Epidermal melanocyte (primary cell): ENCODE data around the gene RPE65.
"Not testable (repeated sequence)": the region's sequence is repeated elsewhere in the genome, so short reads cannot be mapped to it uniquely, and the experiment has no call there.

Experiments used
- DNase-seq: peaks from one replicate; pipeline ENCODE4 v3.0.0; 2011; ENCODE audit warnings: low spot score; ENCODE audit not compliant: insufficient read length

Gene RPE65

DNA sequence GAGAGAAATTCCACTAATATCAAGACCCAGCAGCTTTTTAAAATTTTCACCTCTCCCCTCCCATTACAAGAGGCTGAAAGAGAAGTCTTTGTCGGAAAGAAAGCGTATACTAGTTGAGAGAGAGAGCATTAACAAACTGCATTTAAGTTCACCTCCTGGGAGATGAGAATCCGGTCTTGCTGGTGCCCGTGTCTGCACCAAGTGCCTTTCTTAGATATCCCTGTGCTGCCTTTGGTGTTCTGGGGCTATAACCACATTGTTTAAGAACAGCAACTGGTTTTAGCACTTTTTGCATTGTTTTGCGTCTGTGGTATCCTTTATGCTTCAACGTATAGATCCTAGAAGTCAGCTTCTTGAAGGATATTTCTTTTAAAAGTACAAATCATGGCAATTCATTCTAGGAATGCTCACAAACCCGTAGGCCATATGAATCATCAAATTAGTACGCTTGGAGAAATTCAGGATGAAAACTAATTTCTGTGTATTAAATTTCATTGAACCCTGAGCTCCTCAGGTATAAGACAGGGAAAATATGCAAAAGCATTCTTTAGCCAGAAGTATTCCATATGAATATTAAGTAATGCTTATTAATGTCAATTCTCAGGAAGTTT lies 3.4 kb upstream of the RPE65 start:
- no peak for DNase-seq

- DNase-seq = no peak
These were observed 1.4 kb downstream of the RPE65 start for GRCh38 chr1:68448365-68448764.

DNA sequence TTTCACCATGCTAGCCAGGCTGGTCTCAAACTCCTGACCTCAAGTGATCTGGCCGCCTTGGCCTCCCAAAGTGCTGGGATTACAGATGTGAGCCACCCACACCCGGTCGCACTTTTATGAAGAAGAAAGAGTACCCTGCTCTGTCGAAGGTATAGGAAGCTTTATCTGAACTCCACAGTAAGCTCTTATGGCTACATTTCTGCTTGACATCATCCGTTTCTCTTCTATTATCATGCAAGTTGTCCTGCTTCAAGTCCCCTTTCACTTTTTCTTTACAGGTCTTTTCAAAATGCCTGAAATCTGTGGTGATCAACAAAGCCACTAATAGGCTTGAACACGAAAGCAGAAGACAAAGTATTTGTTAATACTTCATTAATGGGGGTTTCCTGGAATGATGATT lies 4.0 kb downstream of the RPE65 start:
- DNase-seq = no peak

DNA sequence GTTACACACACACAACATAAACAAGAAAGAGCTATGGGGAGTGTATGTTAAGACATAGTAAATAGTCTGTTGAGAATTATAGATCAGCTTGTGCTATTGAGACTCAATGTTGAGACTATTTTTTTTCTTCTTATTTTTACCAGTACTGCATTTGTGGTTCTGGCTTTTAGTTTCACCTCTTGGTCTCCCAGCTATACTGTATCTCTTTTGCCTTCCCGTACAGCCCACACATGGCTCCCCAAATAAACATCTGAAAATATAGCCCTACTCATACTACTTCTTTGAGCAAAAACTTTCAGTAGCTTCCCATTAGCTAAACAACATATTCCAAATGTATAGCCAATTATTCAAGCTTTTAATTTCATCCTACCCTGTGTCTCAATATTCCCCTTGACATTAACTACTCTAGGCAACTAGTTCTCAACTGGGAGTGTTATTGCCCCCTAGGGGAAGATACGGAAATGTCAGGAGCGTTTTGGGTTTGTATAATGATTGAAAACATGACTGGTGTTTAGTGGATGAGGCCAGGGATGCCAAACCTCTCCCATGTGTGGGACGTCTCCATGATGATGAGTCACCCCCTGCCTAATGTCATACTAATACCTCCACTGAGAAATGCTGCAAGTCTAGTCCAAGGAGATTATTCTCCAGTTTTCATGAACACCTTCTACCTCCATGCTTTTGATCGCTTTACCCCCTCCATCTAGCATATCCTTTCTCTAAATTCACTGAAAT lies 6.8 kb downstream of the RPE65 start:
- peak; percentile 48 for DNase-seq

DNA sequence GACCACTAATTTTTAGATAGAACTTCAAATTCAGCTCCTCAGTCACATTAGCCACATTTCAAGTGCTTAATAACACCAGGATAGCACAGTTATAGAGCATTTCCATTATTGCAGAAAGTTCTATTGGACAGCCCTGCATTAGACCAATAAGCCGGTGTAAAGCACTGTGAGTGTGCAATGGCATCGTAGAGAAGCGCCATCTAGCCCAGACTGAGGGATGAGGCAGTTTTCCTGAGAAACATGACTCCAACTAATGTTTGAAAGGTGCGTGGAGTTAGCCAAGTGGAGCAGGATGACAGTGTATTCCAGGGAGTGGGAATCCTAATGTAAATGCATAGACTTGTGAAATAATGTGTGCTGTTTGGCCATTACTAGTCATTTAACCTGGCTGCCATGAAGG lies 7.7 kb downstream of the RPE65 start:
- no peak for DNase-seq

DNA sequence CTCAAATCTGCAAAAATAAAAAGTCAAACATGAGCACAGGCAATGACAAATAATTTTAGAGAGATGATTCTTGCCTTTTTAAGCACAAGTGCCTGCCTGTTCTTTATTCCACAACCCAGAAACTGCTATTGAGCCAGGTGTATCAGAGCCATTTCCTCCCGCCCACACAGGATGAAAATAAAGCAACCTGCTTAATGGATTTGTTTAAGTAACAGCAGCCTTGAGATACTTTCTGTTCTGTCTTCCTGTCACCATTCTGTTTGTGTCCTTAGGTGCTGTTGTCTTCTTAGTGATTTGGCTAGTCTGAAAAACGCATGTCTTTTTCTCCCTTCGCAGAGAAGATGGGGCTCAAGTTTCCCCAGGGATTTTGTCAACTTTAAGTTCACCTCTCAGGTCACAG lies 11.4 kb downstream of the RPE65 start:
- no peak for DNase-seq

GRCh38 chr1:68433395-68433794 lies 16.4 kb downstream of the RPE65 start:
- no peak for DNase-seq

GRCh38 chr1:68431076-68431475 lies 18.7 kb downstream of the RPE65 start:
- DNase-seq = no peak

- no peak for DNase-seq
These were observed 20.4 kb downstream of the RPE65 start for GRCh38 chr1:68429233-68429808.

GRCh38 chr1:68426594-68426993 lies 23.2 kb downstream of the RPE65 start:
- DNase-seq = no peak

- no peak for DNase-seq
These were observed 28.4 kb downstream of the RPE65 start for GRCh38 chr1:68421350-68421749.

DNA sequence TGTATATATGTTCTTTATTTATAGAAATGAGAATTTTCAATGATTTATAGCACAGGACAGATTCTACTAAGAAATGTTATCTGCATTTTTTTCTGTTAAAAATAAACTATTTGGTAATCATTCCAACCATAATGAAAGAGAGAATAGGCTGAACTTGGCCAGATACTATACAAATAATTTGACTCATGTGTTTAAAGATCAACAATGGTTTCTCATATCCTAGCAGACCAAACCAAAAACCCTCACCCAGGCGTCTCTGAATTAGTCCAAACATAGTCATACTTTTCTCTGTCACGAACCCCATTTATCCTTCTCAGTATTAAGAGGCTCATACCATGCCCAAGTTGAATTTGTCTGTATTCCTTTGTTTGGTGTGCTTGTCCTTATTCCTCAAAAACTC lies 40.3 kb downstream of the RPE65 start:
- no peak for DNase-seq

DNA sequence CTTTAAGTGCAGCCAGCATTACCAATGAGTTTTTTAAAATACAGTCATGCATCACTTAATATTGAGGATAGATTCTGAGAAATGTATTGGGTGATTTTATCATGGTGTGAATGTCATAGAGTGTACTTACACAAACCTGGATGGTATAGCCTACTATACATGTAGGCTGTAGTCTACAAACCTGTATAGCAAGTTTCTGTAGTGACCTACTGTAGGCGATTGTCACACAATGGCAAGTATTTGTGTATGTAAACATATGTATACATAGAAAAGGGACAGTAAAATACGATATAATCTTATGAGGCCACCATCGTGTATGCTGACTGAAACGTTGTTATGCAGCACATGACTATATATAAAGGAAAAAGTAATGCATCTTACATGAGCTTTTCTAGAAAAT lies 48.2 kb downstream of the RPE65 start:
- no peak for DNase-seq

GRCh38 chr1:68395575-68395974 lies 54.2 kb downstream of the RPE65 start:
- not testable (repeated sequence) for DNase-seq

DNA sequence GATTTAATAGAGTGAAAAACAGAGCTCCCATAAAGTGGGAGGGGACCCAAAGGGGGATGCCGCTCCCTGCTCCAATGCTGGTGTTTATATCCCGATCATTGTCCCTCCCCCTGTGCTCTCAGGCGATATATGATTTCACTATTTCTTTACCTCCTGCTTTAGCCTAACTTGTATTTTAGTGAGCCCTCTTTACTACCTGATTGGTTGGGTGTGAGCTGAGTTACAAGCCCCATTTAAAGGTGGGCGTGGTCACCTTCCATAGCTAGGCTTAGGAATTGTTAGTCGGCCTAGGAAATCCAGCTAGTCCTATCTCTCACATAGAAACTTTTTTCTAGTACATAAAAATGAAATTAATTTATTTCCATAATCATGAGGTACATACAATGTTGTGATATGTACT lies 57.3 kb downstream of the RPE65 start:
- DNase-seq = not testable (repeated sequence)

- not testable (repeated sequence) for DNase-seq
These were observed 63.8 kb downstream of the RPE65 start for GRCh38 chr1:68385798-68386524.

DNA sequence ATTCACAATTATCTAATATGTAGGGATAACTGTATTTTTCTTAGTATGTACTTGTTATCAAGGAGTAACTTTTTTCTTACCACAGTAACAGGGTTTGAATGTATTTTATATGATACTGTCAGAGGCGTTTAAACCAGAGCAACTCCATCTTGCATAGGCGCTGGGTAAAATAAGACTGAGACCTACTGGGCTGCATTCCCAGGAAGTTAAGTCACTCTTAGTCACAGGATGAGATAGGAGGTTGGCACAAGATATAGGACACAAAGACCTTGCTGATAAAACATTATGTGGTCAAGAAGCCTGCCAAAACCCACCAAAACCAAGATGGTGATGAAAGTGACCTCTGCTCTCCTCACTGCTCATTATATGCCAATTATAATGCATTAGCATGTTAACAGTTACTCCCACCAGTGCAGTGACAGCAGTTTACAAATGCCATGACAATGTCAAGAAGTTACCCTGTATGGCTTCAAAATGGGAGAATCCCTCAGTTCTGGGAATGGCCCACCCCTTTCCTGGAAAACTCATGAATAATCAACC lies 64.8 kb downstream of the RPE65 start:
- no peak for DNase-seq

DNA sequence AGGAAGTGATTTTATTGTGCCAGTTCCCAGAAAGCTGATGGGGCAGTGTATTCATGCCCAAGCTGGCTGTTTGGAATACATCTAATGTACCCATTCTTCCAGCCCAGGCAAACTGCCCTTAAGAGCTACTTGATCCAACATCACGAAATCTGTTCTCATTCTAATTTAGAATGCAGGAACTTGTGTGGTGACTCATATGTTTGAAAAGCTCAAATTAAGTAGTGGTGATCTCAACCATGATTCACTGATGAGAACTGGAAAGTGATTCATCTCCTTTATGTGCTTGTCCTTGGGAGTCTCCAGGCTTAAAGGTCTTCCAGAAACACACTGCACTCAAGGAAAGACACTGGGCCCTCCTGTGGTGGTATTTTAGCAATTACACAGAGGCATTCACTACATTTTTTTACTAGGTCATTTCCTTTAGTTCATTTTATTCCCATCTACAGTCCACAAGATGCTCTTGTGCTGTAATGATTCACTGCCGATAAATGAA lies 65.4 kb downstream of the RPE65 start:
- DNase-seq = peak; percentile 78

DNA sequence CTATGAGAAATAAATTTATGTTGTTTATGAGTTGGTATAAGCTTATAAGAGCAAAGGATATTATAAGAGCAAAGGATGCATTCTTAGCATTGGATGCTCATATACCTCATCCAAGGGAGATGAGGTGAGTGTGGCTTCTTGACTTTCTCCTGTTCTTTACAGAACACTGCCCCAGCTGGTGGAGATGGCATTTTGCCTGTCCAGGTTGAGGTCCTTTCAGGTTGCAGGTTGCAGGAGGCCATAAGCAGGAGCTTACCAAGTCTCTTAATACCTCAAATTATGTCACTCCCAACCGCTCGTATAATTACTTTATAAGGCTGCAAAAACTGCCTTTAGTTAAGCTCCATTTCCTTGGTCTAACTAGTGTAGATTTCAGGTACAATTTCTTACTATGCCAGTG lies 66.7 kb downstream of the RPE65 start:
- no peak for DNase-seq

- no peak for DNase-seq
These were observed 70.7 kb downstream of the RPE65 start for GRCh38 chr1:68379085-68379478.
